GM19397 (cell line): ENCODE measurements around the gene ZNF80.
A peak's percentile ranks its signal among the peaks of the same experiment; 100 is the strongest.

Experiments used
- ATAC-seq: cut with Tn5 transposase; IDR thresholded peaks from one replicate; pipeline ENCODE4 v1.9.1; 2021; ENCODE audit warnings: mild to moderate bottlenecking, moderate library complexity; ENCODE audit not compliant: unreplicated experiment

ZNF80 gene

GRCh38 chr3:114221165-114221880 is 16.1 kb downstream of the ZNF80 start:
- ATAC-seq: no peak

DNA sequence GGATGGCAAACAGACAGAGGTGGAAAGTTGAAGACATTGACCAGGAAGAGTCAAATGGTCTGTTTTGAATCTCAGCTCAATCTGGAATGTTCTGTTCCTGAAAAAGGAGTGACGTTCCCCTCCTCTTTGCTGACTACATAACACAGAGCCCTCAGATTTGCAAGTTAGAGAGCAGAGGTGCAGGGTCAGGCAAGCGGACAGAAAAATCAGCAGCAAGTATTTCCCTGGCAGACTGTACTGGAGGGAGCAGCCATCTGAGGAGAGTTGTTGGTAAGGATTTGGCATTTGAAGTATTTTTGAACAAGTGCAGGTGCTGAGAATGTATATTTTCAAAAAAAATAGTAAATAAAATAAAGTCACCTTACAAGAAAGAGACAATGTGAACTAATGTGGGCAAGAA is 17.6 kb downstream of the ZNF80 start:
- ATAC-seq: no peak

- ATAC-seq: no peak
Measured at GRCh38 chr3:114218578-114219185, 18.7 kb downstream of the ZNF80 start.

- ATAC-seq: no peak
Measured at GRCh38 chr3:114218006-114218405, 19.4 kb downstream of the ZNF80 start.

- no peak for ATAC-seq
Measured at GRCh38 chr3:114217266-114217665, 20.1 kb downstream of the ZNF80 start.

GRCh38 chr3:114216186-114216970 is 21.0 kb downstream of the ZNF80 start:
- ATAC-seq: no peak

DNA sequence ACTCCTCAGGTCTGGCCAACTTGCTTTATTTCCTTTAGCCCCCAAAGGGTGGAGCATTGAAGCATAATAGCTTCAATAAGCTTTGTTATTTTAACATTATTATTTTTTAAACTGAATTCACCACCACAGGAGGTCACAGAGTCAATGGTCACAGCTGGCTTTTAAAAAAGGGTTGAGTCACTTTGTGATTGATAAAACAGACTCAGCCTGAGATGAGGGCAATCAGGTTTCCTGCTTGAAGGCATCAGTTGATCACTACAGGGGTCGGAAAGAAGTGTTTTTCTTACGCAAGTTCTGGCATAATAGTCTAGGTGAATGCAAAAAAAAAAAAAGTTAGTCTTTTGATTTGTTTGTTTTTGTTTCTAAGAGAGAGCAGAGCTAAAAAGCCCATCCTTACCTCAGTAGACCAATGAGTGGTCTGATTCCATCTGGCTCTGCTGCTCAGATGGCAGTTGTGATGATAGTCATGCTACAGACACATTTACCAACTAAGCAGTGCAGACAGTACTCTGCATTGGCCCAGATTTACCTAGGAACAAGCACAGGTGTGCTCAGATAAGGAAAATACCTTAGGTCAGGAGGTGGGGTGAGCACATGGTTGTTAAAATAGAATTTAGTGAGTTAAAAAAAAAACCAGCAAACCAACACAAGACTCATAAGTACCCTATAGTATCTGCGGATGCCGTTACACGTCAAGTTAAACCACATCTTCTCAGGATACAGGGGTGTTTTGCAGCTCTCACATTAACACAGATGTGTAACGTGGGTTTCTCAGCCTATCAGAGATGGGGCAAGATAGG is 22.6 kb downstream of the ZNF80 start:
- ATAC-seq: peak; percentile 22

GRCh38 chr3:114213627-114214541 is 23.5 kb downstream of the ZNF80 start:
- ATAC-seq: peak; percentile 77

DNA sequence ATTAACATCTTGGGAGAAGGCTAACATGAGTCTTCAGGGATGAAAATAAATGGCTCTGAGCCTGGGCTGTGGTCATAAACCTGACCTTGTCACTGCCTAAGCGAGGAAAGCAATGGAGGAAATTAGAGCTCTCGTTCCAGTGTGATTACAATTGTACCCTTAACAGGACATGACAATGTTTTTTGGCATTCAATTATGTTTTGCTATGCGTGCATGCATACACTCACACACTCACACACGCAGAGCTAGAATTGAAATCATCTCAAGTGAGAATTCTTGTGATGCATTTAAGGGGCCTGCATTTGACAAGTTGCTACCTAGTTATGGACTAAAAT is 24.1 kb downstream of the ZNF80 start:
- ATAC-seq: peak; percentile 12

DNA sequence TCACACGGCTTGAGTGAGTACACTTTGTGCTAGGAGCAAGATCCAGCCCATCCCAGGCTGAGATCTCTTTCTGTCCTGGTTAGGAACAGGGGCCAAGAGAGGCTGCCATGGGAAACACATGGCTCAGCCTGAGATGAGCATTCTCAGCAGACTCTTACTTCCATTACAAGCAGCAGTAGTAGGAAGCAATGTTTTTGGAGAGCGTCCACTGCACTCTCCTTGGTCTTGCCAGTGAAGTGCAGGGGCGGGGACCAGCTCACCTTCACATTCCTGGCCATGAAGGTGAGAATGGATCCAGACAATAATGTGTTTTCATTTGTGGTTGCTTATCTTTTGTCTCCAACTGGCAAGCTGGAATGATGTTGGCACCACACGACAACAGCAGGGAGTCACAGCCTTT is 24.7 kb downstream of the ZNF80 start:
- ATAC-seq: no peak

DNA sequence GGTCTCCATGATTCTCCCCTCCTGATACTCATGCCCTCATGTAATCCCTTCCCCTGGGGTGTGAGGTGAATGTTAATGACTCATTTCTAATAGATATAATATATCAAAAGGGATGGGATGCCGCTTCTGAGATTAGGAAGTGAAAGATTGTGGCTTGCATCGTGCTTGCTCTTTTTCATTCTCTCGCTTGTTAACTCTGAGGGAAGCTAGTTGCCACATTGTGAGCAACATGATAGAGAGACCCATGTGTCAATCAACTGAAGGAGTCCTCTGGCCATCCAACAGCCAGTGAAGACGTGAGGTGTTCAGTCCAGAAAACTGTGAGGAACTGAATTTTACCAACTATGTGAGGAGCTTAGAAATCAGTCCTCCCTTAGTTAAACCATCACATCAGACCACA is 29.6 kb downstream of the ZNF80 start:
- ATAC-seq: peak; percentile 82

- ATAC-seq: no peak
Measured at GRCh38 chr3:114206342-114206741, 31.0 kb downstream of the ZNF80 start.

DNA sequence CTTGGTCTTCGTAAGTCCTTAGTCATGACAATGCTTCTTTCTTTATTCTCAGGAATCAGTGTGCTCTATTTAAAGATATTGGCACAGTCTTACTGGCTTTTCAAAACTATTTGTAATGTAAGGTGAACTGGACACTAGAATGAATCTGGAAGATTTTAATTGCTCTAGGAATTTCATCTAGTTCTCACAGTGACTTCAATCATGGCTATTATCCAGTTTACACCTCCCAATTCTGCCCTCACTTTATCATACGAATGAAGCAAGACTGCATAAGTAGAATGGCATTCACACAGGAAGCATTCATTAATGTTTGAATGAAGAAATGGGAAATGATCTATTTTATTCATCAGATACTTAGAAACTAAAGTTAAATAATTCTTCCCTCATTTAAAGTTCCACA is 31.8 kb downstream of the ZNF80 start:
- ATAC-seq: no peak

DNA sequence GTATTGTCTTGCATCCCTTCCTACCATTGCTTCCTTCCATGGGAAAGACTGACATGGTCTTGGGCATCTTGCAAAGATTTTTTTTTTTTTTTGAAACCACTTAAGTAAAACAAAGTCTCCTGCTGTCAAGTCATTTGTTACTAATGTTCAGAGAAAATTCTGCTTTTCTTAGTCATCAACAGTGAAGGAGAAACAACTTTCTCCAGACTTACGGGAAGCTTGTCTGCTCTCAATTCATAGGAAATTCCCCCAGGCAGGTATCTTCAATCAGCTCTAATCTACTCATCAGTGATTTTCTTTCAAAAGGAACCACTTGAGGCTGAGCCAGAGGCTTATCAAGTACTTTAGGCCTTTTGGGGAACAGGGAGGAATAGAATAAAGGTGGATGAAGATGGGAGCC is 42.6 kb downstream of the ZNF80 start:
- ATAC-seq: no peak

DNA sequence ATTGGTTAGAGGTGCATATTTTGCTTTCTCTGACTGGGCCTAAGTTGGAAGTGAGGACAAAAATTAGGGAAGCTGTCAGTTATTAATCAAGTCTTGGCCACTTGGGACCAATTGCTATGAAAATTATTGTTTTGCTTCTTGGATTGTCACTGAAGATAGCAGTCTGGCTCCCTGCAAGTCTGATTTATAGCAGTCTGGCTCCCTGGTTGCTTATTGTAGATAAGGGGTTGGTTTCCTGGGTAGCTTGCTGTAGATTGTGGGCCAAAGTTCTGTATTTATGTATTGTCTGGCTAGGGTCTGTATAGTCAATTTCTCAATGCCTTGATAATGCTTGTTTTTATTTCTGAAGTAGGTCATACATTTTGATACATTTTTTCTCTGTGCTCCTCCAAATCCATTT is 45.2 kb downstream of the ZNF80 start:
- ATAC-seq: no peak

DNA sequence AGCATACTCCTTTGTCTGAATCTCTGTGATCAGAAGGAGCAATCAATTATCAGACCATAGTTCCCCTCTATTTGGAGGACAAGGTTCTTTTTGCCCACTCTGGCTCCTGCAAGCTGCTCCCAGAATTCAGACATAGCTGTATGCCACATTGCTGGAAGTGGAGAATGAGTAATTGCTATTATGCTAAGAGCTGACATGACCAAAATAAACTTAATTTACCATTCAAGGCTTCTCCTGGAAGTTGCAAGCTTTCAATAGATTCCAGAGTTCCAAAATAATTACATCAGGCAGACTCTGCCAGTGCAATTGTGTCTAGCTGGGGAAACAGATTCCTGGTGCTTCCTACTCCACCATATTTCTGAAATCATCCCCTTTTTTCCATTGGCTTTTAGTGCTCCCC is 50.9 kb downstream of the ZNF80 start:
- no peak for ATAC-seq
